ENCODE results near the gene TRERF1.
A peak's percentile ranks its signal among the peaks of the same experiment; 100 is the strongest.

The TRERF1 gene

DNA sequence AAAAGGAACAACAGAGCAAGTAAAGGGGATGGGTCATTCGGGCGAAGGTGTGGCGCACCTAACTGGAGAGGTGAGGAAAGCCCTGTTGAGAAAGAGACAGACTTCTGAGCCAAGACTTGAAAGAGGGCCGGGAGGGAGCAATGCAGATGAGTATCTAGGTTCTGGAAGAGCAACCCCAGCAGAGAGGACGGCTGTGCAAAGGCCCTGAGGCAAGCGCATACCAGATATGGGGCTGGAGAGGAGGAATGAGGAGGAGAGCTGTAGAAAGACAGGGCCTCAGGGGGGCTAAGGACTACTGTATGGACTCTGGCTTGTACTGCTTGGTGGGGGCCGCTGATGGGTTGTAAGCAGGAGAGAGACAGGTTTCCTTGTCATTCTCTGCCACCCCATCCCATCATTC, 21.9 kb downstream of the TRERF1 start:
- TF ChIP-seq, protein P1, sequence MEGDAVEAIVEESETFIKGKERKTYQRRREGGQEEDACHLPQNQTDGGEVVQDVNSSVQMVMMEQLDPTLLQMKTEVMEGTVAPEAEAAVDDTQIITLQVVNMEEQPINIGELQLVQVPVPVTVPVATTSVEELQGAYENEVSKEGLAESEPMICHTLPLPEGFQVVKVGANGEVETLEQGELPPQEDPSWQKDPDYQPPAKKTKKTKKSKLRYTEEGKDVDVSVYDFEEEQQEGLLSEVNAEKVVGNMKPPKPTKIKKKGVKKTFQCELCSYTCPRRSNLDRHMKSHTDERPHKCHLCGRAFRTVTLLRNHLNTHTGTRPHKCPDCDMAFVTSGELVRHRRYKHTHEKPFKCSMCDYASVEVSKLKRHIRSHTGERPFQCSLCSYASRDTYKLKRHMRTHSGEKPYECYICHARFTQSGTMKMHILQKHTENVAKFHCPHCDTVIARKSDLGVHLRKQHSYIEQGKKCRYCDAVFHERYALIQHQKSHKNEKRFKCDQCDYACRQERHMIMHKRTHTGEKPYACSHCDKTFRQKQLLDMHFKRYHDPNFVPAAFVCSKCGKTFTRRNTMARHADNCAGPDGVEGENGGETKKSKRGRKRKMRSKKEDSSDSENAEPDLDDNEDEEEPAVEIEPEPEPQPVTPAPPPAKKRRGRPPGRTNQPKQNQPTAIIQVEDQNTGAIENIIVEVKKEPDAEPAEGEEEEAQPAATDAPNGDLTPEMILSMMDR (conservative IDR thresholded peaks at IDR 0.05; ENCODE audit: low read length): no peak
- no peak for DNase-seq (ENCODE audit: low read depth)
- H3K4me3 ChIP-seq (ENCODE audit: low read length): no peak overlapping the region

DNA sequence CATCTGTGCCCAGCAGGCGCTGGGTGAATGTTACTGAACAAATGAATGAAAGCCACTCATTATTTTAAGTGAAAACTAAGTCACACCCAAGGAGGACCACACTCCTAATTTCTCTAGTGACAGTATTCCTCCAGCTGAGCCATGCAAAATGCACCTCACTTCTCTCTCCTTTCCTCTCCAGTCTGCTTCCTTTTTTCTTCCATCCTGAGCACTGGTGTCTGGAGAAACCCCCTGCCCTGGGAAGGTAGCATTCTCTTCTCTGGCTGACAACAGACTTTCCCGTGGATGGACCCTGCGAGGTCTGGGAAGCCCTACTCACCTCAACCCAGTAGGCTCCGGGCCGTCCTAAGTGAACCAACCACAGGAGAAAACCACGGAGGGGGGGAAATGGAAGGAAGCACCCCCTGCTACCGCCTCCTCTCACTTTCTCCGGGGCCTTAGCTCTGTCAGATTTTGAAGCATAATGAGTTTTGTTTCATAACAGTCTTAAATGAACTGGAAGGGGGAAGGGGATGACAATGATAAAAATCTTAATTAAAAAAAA, 22.6 kb downstream of the TRERF1 start:
- TF ChIP-seq, protein P1 (conservative IDR thresholded peaks at IDR 0.05; ENCODE audit: low read length): no peak
- DNase-seq (ENCODE audit: low read depth): no peak
- no peak overlapping the region for H3K4me3 ChIP-seq (ENCODE audit: low read length)

- no peak overlapping the region for H3K4me3 ChIP-seq (ENCODE audit: low read length)
- TF ChIP-seq, protein P1 (conservative IDR thresholded peaks at IDR 0.05; ENCODE audit: low read length): no peak
- peak; percentile 84 for DNase-seq (ENCODE audit: low read depth)
These were observed 23.2 kb downstream of the TRERF1 start for GRCh38 chr6:42428326-42429041.

- TF ChIP-seq, protein P1 (conservative IDR thresholded peaks at IDR 0.05; ENCODE audit: low read length): no peak
- DNase-seq (ENCODE audit: low read depth): peak; percentile 47
- no peak overlapping the region for H3K4me3 ChIP-seq (ENCODE audit: low read length)
These were observed 23.9 kb downstream of the TRERF1 start for GRCh38 chr6:42427871-42428270.

GRCh38 chr6:42426191-42426590, 25.5 kb downstream of the TRERF1 start:
- H3K4me3 ChIP-seq (ENCODE audit: low read length): no peak overlapping the region
- no peak for DNase-seq (ENCODE audit: low read depth)
- TF ChIP-seq, protein P1 (conservative IDR thresholded peaks at IDR 0.05; ENCODE audit: low read length): no peak

DNA sequence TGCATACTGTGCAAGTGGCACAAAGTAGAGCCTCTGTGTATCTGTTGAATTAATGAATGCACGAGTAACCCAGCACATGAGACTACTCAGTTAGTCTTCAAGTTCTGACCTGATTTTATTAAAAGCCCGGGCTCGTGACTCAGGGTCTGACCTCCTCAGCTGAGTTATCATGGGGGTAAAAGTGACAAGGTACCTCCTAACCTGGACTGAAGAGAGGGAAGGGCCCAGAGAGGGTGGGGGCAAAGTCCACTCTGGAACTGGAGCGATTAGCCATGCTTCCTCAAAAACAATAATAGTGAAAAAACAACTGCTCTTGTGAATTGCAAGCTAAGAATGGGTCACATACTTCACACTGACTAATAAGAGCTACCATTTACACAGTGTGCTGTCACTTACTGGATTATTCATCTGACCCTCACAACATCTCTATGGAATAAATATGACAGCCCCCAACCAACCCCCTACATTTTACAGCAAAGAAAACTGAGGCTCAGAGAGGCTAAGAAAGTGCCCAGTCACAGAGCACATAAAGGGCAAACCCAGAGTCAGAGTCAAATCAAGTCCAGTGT, 26.7 kb downstream of the TRERF1 start:
- no peak overlapping the region for H3K4me3 ChIP-seq (ENCODE audit: low read length)
- DNase-seq (ENCODE audit: low read depth): no peak
- TF ChIP-seq, protein P1 (conservative IDR thresholded peaks at IDR 0.05; ENCODE audit: low read length): no peak

- TF ChIP-seq, protein P1 (conservative IDR thresholded peaks at IDR 0.05; ENCODE audit: low read length): no peak
- no peak for DNase-seq (ENCODE audit: low read depth)
- no peak overlapping the region for H3K4me3 ChIP-seq (ENCODE audit: low read length)
These were observed 28.5 kb downstream of the TRERF1 start for GRCh38 chr6:42423244-42423643.
